ENCODE data around the gene COQ9.
A peak's percentile ranks its signal among the peaks of the same experiment; 100 is the strongest.
"Not testable (repeated sequence)": the region's sequence is repeated elsewhere in the genome, so short reads cannot be mapped to it uniquely, and the experiment has no call there.

Gene COQ9

GRCh38 chr16:57432989-57433388 lies 14.3 kb upstream of the COQ9 start:
- H3K9ac ChIP-seq (ENCODE audit: low read length), result no peak overlapping the region
- no peak overlapping the region for H3K27ac ChIP-seq (ENCODE audit: low read depth, low read length)
- H3K4me1 ChIP-seq (ENCODE audit: control insufficient read depth, insufficient read depth, low read length), result no peaks in the 10 kb centered on the region
- H3K36me3 ChIP-seq (ENCODE audit: control insufficient read depth, insufficient read depth, low read length), result peaks cover 38% of the 10 kb centered on the region
- H3K4me3 ChIP-seq (ENCODE audit: low read length), result no peak overlapping the region
- no peaks in the 10 kb centered on the region for H3K27me3 ChIP-seq (ENCODE audit: control insufficient read depth, insufficient read depth, low read length)

GRCh38 chr16:57434003-57434402 lies 13.3 kb upstream of the COQ9 start:
- H3K27ac ChIP-seq (ENCODE audit: low read depth, low read length), result no peak overlapping the region
- no peaks in the 10 kb centered on the region for H3K4me1 ChIP-seq (ENCODE audit: control insufficient read depth, insufficient read depth, low read length)
- no peak overlapping the region for H3K9ac ChIP-seq (ENCODE audit: low read length)
- no peak overlapping the region for H3K4me3 ChIP-seq (ENCODE audit: low read length)
- peaks cover 35% of the 10 kb centered on the region for H3K36me3 ChIP-seq (ENCODE audit: control insufficient read depth, insufficient read depth, low read length)
- H3K27me3 ChIP-seq (ENCODE audit: control insufficient read depth, insufficient read depth, low read length), result no peaks in the 10 kb centered on the region

GRCh38 chr16:57435838-57436237 lies 11.4 kb upstream of the COQ9 start:
- H3K27ac ChIP-seq (ENCODE audit: low read depth, low read length), result no peak overlapping the region
- H3K9ac ChIP-seq (ENCODE audit: low read length), result no peak overlapping the region
- no peaks in the 10 kb centered on the region for H3K4me1 ChIP-seq (ENCODE audit: control insufficient read depth, insufficient read depth, low read length)
- H3K4me3 ChIP-seq (ENCODE audit: low read length), result no peak overlapping the region
- H3K27me3 ChIP-seq (ENCODE audit: control insufficient read depth, insufficient read depth, low read length), result no peaks in the 10 kb centered on the region
- H3K36me3 ChIP-seq (ENCODE audit: control insufficient read depth, insufficient read depth, low read length), result peaks cover 30% of the 10 kb centered on the region

GRCh38 chr16:57439947-57440346 lies 7.3 kb upstream of the COQ9 start:
- not testable (repeated sequence) for H3K9ac ChIP-seq (ENCODE audit: low read length); H3K4me1 ChIP-seq (ENCODE audit: control insufficient read depth, insufficient read depth, low read length); H3K4me3 ChIP-seq (ENCODE audit: low read length); H3K27ac ChIP-seq (ENCODE audit: low read depth, low read length); H3K27me3 ChIP-seq (ENCODE audit: control insufficient read depth, insufficient read depth, low read length)
- H3K36me3 ChIP-seq (ENCODE audit: control insufficient read depth, insufficient read depth, low read length), result peaks cover 11% of the 10 kb centered on the region

GRCh38 chr16:57440551-57440950 lies 6.7 kb upstream of the COQ9 start:
- not testable (repeated sequence) for H3K4me1 ChIP-seq (ENCODE audit: control insufficient read depth, insufficient read depth, low read length); H3K9ac ChIP-seq (ENCODE audit: low read length); H3K4me3 ChIP-seq (ENCODE audit: low read length); H3K27ac ChIP-seq (ENCODE audit: low read depth, low read length); H3K27me3 ChIP-seq (ENCODE audit: control insufficient read depth, insufficient read depth, low read length)
- H3K36me3 ChIP-seq (ENCODE audit: control insufficient read depth, insufficient read depth, low read length), result peaks cover 11% of the 10 kb centered on the region

- no peak overlapping the region for H3K9ac ChIP-seq (ENCODE audit: low read length)
- no peaks in the 10 kb centered on the region for H3K27me3 ChIP-seq (ENCODE audit: control insufficient read depth, insufficient read depth, low read length)
- H3K4me1 ChIP-seq (ENCODE audit: control insufficient read depth, insufficient read depth, low read length), result peaks cover 13% of the 10 kb centered on the region
- peaks cover 9% of the 10 kb centered on the region for H3K36me3 ChIP-seq (ENCODE audit: control insufficient read depth, insufficient read depth, low read length)
- H3K27ac ChIP-seq (ENCODE audit: low read depth, low read length), result no peak overlapping the region
- H3K4me3 ChIP-seq (ENCODE audit: low read length), result no peak overlapping the region
Observed at GRCh38 chr16:57444711-57445110, 2.6 kb upstream of the COQ9 start.

- H3K27ac ChIP-seq (ENCODE audit: low read depth, low read length), result no peak overlapping the region
- no peak overlapping the region for H3K4me3 ChIP-seq (ENCODE audit: low read length)
- H3K4me1 ChIP-seq (ENCODE audit: control insufficient read depth, insufficient read depth, low read length), result peaks cover 13% of the 10 kb centered on the region
- H3K9ac ChIP-seq (ENCODE audit: low read length), result no peak overlapping the region
- no peaks in the 10 kb centered on the region for H3K27me3 ChIP-seq (ENCODE audit: control insufficient read depth, insufficient read depth, low read length)
- H3K36me3 ChIP-seq (ENCODE audit: control insufficient read depth, insufficient read depth, low read length), result peaks cover 8% of the 10 kb centered on the region
Observed at GRCh38 chr16:57445510-57445909, 1.8 kb upstream of the COQ9 start.

GRCh38 chr16:57446531-57447185 lies 621 bp upstream of the COQ9 start:
- peaks cover 6% of the 10 kb centered on the region for H3K36me3 ChIP-seq (ENCODE audit: control insufficient read depth, insufficient read depth, low read length)
- H3K9ac ChIP-seq (ENCODE audit: low read length), result peak overlapping the region; percentile 72
- H3K27ac ChIP-seq (ENCODE audit: low read depth, low read length), result peak overlapping the region; percentile 96
- no peaks in the 10 kb centered on the region for H3K27me3 ChIP-seq (ENCODE audit: control insufficient read depth, insufficient read depth, low read length)
- H3K4me1 ChIP-seq (ENCODE audit: control insufficient read depth, insufficient read depth, low read length), result peaks cover 13% of the 10 kb centered on the region
- H3K4me3 ChIP-seq (ENCODE audit: low read length), result peak overlapping the region; percentile 90

GRCh38 chr16:57452021-57452420 lies 4.7 kb downstream of the COQ9 start:
- Histone ChIP-seq H3K36me3 (ENCODE audit: control insufficient read depth, insufficient read depth, low read length) (peaks cover 43% of the 10 kb centered on the region), H3K4me3 (ENCODE audit: low read length) (no peak overlapping the region), H3K27ac (ENCODE audit: low read depth, low read length) (no peak overlapping the region), H3K9ac (ENCODE audit: low read length) (no peak overlapping the region), H3K4me1 (ENCODE audit: control insufficient read depth, insufficient read depth, low read length) (peaks cover 7% of the 10 kb centered on the region), H3K27me3 (ENCODE audit: control insufficient read depth, insufficient read depth, low read length) (no peaks in the 10 kb centered on the region)

- Histone ChIP-seq H3K4me3 (ENCODE audit: low read length) (peak within 1 kb of the TSS; percentile 86), H3K9ac (ENCODE audit: low read length) (peak within 1 kb of the TSS; percentile 66), H3K27ac (ENCODE audit: low read depth, low read length) (peak within 1 kb of the TSS; percentile 84), H3K36me3 (ENCODE audit: control insufficient read depth, insufficient read depth, low read length) (peaks cover 39% of the 10 kb centered on the region), H3K4me1 (ENCODE audit: control insufficient read depth, insufficient read depth, low read length) (peaks cover 11% of the 10 kb centered on the region), H3K27me3 (ENCODE audit: control insufficient read depth, insufficient read depth, low read length) (no peaks in the 10 kb centered on the region)
Observed at GRCh38 chr16:57462209-57462977, 15.1 kb downstream of the COQ9 start, which contains the start of gene POLR2C. POLR2C (plus strand) TSS chr16:57462679; CDS start chr16:57462725, 46 bp downstream.

- Histone ChIP-seq H3K4me1 (ENCODE audit: control insufficient read depth, insufficient read depth, low read length) (peaks cover 11% of the 10 kb centered on the region), H3K27me3 (ENCODE audit: control insufficient read depth, insufficient read depth, low read length) (no peaks in the 10 kb centered on the region), H3K4me3 (ENCODE audit: low read length) (peak overlapping the region; percentile 86), H3K36me3 (ENCODE audit: control insufficient read depth, insufficient read depth, low read length) (peaks cover 34% of the 10 kb centered on the region), H3K9ac (ENCODE audit: low read length) (peak overlapping the region; percentile 50), H3K27ac (ENCODE audit: low read depth, low read length) (peak overlapping the region; percentile 84)
Observed at GRCh38 chr16:57462978-57463362, 15.7 kb downstream of the COQ9 start.

- peaks cover 11% of the 10 kb centered on the region for H3K4me1 ChIP-seq (ENCODE audit: control insufficient read depth, insufficient read depth, low read length)
- no peaks in the 10 kb centered on the region for H3K27me3 ChIP-seq (ENCODE audit: control insufficient read depth, insufficient read depth, low read length)
- no peak overlapping the region for H3K27ac ChIP-seq (ENCODE audit: low read depth, low read length)
- peaks cover 36% of the 10 kb centered on the region for H3K36me3 ChIP-seq (ENCODE audit: control insufficient read depth, insufficient read depth, low read length)
- H3K4me3 ChIP-seq (ENCODE audit: low read length), result no peak overlapping the region
- no peak overlapping the region for H3K9ac ChIP-seq (ENCODE audit: low read length)
Observed at GRCh38 chr16:57464523-57464922, 17.2 kb downstream of the COQ9 start.

- peaks cover 8% of the 10 kb centered on the region for H3K4me1 ChIP-seq (ENCODE audit: control insufficient read depth, insufficient read depth, low read length)
- H3K27ac ChIP-seq (ENCODE audit: low read depth, low read length), result no peak overlapping the region
- H3K9ac ChIP-seq (ENCODE audit: low read length), result no peak overlapping the region
- no peaks in the 10 kb centered on the region for H3K27me3 ChIP-seq (ENCODE audit: control insufficient read depth, insufficient read depth, low read length)
- no peak overlapping the region for H3K4me3 ChIP-seq (ENCODE audit: low read length)
- H3K36me3 ChIP-seq (ENCODE audit: control insufficient read depth, insufficient read depth, low read length), result peaks cover 39% of the 10 kb centered on the region
Observed at GRCh38 chr16:57468346-57468745, 21.1 kb downstream of the COQ9 start.

Measured in rectal smooth muscle tissue (tissue), 1 donor.